Right lobe of liver (tissue), 6 donors: Measurements from ENCODE around the gene FAAP20. TPM values are rescaled to one million over a fixed set of nuclear protein-coding genes. Genes with fewer than 3 reads are reported as not detected.
A peak's percentile ranks its signal among the peaks of the same experiment; 100 is the strongest.

Experiments used
- ATAC-seq, 4 donors: fragments of 200-7000 bp; cut with Tn5 transposase; one replicate each; pipeline ENCODE4 v1.9.1; 2020; ENCODE audit warnings: mild to moderate bottlenecking in 4 of 4, moderate library complexity in 4 of 4
- DNase-seq, 3 donors: peaks; one replicate each; pipeline ENCODE4 v3.0.0-alpha.2; 2020
- H3K27ac ChIP-seq, 3 donors: fragments of 200-600 bp; one replicate each; pipeline ENCODE4 v1.8.0; 2022
- H3K27me3 ChIP-seq, 2 donors: fragments of 200-600 bp; one replicate each; pipeline ENCODE4 v1.8.0; 2022
- H3K36me3 ChIP-seq, 4 donors: fragments of 200-600 bp; sonication (generic) in 1 of 4; one replicate each; pipeline versions ENCODE4 v1.5.1 to v1.8.0; 2017 to 2022; ENCODE audit warnings: control low read depth in 1 of 4
- H3K4me1 ChIP-seq, 4 donors: fragments of 200-600 bp; sonication (generic) in 1 of 4; one replicate each; pipeline versions ENCODE4 v1.5.1 to v1.8.0; 2017 to 2022; ENCODE audit warnings: control low read depth in 1 of 4
- H3K4me3 ChIP-seq, 3 donors: fragments of 200-600 bp; one replicate each; pipeline ENCODE4 v1.8.0; 2022
- H3K9me3 ChIP-seq, 4 donors: fragments of 200-600 bp; sonication (generic) in 1 of 4; one replicate each; pipeline versions ENCODE4 v1.5.1 to v1.8.0; 2017 to 2022; ENCODE audit warnings: control low read depth in 1 of 4
- CTCF ChIP-seq, 4 donors: fragments of 200-600 bp in 3 of 4; fragments of 450-650 bp in 1 of 4; IDR thresholded peaks; one replicate each; pipeline versions ENCODE4 v1.5.1 to v1.8.0; 2016 to 2022; ENCODE audit warnings: antibody characterized with exemption in 4 of 4, mild to moderate bottlenecking in 2 of 4
- POLR2A ChIP-seq: fragments of 450-650 bp; IDR thresholded peaks from one replicate; pipeline ENCODE4 v1.6.1; 2017; ENCODE audit warnings: antibody characterized with exemption, mild to moderate bottlenecking
- WGBS: methylation state at CpG from one replicate; pipeline ENCODE4 v1.1.6; 2018; ENCODE audit warnings: low coverage, low lambda C conversion rate; ENCODE audit not compliant: insufficient coverage; ENCODE audit errors: missing lambda C conversion rate; 5-methylcytosine and 5-hydroxymethylcytosine counted together
- intact Hi-C, 2 donors: fragments of 100-400 bp; cut with DNase I; formaldehyde crosslinking; loops; one replicate each; pipeline versions ENCODE4 v1.11.2 to v1.14.1; 2022
- total RNA-seq, 6 experiments: library from RNA; depleted of rRNA in 2 of 6; stranded (reverse); fragments of >200 nt in 2 of 6; fragmentation: NEBNext Ultra II Directional in 3 of 6; extraction: Animal tissue kit (Norgen Biotek cat#: 25700) in 3 of 6; gene quantifications; one replicate each; pipeline versions ENCODE4 v1.1.0 to v1.2.4, GENCODE V29; 2016 to 2023
- donor health status: DM: no; HTN: yes; CAD: no.
- donor health status: DM: no; HTN: no; CAD: no.
- donor health status: DM: no; HTN: no; CAD: no.
- donor health status: DM: no; HTN: yes; CAD: no.
- donor health status: DM: no; HTN: yes; CAD: no.

Gene FAAP20
- total RNA-seq, 6 experiments from 2014 or later = 18.9 to 26.0 (median 24.4) TPM

GRCh38 chr1:2239384-2239985 lies 44.9 kb upstream of the FAAP20 start:
- Histone ChIP-seq H3K4me1 (peaks cover 3 to 70% (median 50%) of the 10 kb centered on the region in 4 donors), H3K27ac (peak overlapping the region in 2 of 3 donors; percentile 24 to 35), H3K4me3 (no peak overlapping the region), H3K9me3 (no peaks in the 10 kb centered on the region), H3K27me3 (no peaks in the 10 kb centered on the region), H3K36me3 (peaks cover 0 to 6% (median 0%) of the 10 kb centered on the region in 4 donors)
- 80% methylated on average over 1 of the region's 30 CpGs for WGBS
- intact Hi-C loops = loop anchor here in 1 of 2 donors (10.0 kb wide), 1 partner anchor 65 kb away; no protein-coding TSS in a partner anchor
- TF ChIP-seq POLR2A (no peak), CTCF (IDR thresholded peaks at IDR 0.05) (no peak)
- DNase-seq (no peak), ATAC-seq (no peak)

DNA sequence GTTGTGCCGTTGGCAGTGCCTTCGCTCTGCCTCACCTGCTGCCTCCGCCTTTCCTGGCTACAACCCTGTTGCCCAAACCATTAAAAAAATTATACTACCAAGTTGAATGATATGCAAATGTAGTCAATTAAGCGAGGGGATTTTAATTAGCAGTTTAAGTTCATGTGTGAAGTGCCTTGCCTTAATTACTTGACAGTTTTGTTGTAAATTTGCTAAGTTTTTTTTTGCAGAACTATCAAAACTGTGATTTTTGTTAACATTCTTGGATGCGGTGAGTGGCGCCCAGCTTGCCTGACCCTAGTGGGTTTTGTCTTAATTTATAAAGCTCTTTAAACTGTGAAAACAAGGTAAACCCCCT lies 44.4 kb upstream of the FAAP20 start:
- Histone ChIP-seq H3K4me1 (peaks cover 3 to 75% (median 52%) of the 10 kb centered on the region in 4 donors), H3K36me3 (peaks cover 0 to 6% (median 0%) of the 10 kb centered on the region in 4 donors), H3K27ac (peak overlapping the region in 2 of 3 donors; percentile 35 to 37), H3K4me3 (peak overlapping the region in 1 of 3 donors; percentile 0), H3K9me3 (no peaks in the 10 kb centered on the region), H3K27me3 (no peaks in the 10 kb centered on the region)
- DNase-seq (no peak), ATAC-seq (no peak)
- intact Hi-C loops = loop anchor here in 1 of 2 donors (10.0 kb wide), 1 partner anchor 66 kb away; no protein-coding TSS in a partner anchor
- 40% methylated on average over 6 of the region's 6 CpGs for WGBS
- TF ChIP-seq POLR2A (no peak), CTCF (IDR thresholded peaks at IDR 0.05) (no peak)

- Histone ChIP-seq H3K27ac (peak overlapping the region in 2 of 3 donors; percentile 35 to 37), H3K9me3 (no peaks in the 10 kb centered on the region), H3K4me1 (peaks cover 3 to 78% (median 52%) of the 10 kb centered on the region in 4 donors), H3K36me3 (peaks cover 0 to 6% (median 0%) of the 10 kb centered on the region in 4 donors), H3K27me3 (no peaks in the 10 kb centered on the region), H3K4me3 (peak overlapping the region in 1 of 3 donors; percentile 0)
- peak; percentile 29 to 63 (median 57) for ATAC-seq
- TF ChIP-seq CTCF (IDR thresholded peaks at IDR 0.05) (no peak), POLR2A (no peak)
- intact Hi-C loops = loop anchor here in 1 of 2 donors (10.0 kb wide), 1 partner anchor 66 kb away; no protein-coding TSS in a partner anchor
- 6% methylated on average over 2 of the region's 25 CpGs for WGBS
- DNase-seq = peak; percentile 76 to 89 (median 86)
Measured at GRCh38 chr1:2238361-2239012, 43.9 kb upstream of the FAAP20 start.

- 0% methylated on average over 1 of the region's 19 CpGs for WGBS
- Histone ChIP-seq H3K9me3 (no peaks in the 10 kb centered on the region), H3K4me3 (no peak overlapping the region), H3K27me3 (no peaks in the 10 kb centered on the region), H3K27ac (peak overlapping the region in 1 of 3 donors; percentile 35), H3K4me1 (peaks cover 3 to 79% (median 50%) of the 10 kb centered on the region in 4 donors), H3K36me3 (peaks cover 0 to 6% (median 0%) of the 10 kb centered on the region in 4 donors)
- DNase-seq (no peak), ATAC-seq (no peak)
- intact Hi-C loops = loop anchor here in 1 of 2 donors (10.0 kb wide), 1 partner anchor 67 kb away; no protein-coding TSS in a partner anchor
- no peak for TF ChIP-seq POLR2A
- TF ChIP-seq CTCF (IDR thresholded peaks at IDR 0.05) = peak in 1 of 4 donors; percentile 9
Measured at GRCh38 chr1:2237773-2238172, 43.2 kb upstream of the FAAP20 start.
